ENCODE measurements around the gene INPP4B.
"Not testable (repeated sequence)": the region's sequence is repeated elsewhere in the genome, so short reads cannot be mapped to it uniquely, and the experiment has no call there.

The INPP4B gene

DNA sequence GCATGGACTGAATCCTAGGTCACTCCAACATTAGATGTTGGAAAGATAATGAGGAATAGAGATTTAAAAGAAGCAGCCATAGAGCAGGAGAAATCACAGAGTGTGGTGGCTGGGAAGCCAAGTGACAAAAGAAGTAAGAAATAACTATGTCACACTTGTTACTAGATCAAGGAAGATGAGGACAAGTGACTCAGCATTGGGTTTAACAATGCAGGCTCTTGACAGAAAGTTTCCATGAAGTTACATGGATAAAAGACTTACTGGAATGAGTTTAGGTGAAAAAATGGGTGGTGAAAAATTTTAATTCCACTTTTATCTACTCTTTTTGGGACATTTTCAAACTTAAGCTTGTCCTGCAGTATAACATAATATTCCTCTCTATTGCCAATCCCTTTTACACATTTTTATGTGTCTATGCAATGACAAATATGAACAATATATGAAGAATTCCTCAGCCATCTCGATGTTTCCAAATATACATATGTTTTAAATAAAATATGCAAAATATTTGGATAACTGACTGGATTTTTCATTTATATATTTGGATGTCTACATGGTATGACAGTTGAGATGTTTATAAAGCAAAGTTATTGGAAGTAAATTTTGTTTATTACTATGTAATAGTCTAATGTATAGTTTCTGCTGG is 747.1 kb downstream of the INPP4B start:
- no peak for DNase-seq

DNA sequence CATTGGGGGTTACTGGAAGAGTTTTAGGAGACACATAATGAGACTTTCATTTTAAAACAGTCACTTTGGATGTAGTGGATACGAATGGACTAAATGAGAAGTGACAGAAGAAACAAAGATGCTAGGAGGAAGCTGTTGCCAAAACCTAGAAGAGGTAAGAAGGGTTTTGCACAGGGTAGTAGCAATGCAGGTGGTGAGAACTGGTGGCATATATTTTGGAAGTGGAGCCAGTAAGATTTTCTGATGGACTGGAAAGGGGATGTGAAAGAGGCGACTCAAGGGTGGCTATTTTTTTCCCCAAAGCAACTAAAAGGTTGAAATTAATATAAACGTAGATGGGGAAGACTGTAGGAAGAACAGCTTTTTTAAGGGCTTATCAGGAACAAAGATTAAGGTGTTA is 747.7 kb downstream of the INPP4B start:
- no peak for DNase-seq

DNA sequence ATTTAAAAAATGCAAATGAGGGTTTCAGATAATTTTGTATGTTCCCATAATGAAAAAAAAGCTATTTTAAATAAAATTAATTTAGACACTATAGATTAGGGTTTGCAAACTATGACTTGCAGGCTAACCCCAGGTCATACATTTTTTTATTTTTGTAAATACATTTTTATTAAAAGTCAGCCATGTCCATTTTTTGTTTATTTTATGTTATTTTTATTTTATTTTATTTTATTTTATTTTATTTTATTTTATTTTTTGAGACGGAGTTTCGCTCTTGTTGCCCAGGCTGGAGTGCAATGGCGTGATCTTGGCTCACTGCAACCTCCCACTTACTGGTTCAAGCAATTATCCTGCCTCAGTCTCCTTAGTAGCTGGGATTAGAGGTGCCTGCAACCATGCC is 749.1 kb downstream of the INPP4B start:
- DNase-seq, result no peak

DNA sequence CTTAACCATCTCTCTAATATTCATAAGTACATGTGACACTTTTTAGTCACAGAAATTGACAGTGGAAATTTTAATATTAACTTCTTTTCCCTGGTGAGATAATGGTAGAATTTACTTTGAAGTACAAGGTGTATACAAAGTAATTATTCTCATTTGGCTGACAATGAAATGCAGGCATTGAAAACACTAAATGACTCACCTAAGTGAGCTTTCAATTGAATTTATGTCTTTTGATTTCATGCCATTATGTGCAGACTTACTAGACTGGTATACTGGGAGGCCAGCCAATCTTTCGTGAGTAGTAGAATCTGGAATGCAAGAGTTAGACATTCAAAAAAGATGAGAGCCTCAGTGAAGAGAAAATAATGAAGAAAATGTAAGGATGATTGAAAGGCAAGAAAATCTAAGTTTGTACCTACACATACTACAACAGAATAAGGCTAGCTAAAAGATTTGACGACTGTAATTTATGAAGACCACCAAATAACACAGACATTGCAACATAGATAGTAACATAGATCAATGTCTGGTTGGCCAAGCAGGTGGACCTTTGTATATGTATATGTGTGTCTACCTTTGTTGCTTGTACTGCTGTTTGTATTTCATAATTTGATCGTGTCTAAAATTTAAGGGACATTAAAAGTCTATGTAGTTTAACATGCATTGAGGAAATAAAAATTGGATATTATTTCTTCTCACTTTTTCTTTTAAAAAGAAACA is 750.1 kb downstream of the INPP4B start:
- no peak for DNase-seq

DNA sequence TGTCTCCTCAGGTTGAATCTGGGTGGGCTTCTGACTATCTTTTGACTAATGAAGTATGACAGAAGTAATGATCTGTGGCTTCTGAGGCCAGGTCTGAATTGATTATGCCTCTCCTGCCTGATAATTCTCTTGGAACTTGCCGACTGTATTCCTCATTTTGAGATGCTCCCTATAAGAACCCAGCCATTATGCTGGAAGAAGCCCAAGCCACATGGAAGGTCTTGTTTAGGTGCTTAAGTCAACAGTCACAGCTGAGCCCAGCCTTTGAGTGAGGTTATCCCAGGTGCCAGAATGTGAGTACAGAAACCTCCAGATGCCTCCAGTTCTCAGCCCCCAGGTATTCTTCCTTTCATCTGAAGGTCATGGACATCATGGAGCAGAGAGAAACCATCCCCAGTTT is 753.2 kb downstream of the INPP4B start:
- no peak for DNase-seq

DNA sequence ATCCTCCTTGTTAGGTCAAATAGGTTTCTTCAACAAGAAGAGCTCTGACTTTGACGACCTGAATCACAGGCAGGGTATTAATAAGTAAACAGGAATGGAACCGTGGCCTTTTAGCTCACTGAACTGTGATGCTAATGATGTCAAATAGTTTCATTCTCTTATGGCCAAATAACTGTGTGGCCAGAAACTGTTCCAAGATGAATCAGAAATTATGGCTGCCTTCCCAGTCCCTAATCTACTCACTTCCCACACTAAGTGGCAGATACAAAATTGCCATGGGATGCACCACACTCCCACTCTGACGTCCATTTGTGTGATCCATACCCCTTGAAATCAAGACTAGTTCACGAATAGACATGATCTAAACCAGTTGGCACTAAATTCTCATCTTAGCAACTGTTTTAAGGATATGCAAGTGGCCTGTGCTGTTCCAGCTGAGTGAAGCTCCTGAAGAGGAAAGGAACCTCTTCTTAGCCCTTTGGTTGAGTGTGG is 754.4 kb downstream of the INPP4B start:
- no peak for DNase-seq

DNA sequence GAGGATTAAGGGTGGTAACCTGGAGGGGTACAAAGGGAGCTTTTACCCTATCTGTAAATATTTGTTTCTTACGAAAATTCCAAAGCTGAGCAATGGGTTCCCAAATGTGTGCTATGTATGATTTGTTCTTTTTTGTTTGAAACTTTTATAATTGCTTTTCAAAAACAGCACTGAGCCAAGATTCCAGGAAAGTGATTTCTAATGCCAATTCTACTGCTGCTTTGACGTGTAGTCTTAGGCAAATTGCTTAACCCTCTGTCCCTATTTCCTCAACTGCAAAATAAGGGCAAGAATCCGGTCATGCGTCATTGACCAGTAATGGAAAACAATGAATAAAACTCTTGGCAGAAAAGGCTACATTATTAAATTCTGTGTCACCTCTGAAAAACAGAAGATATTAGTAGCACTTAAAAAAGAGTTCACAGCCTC is 755.0 kb downstream of the INPP4B start:
- no peak for DNase-seq

DNA sequence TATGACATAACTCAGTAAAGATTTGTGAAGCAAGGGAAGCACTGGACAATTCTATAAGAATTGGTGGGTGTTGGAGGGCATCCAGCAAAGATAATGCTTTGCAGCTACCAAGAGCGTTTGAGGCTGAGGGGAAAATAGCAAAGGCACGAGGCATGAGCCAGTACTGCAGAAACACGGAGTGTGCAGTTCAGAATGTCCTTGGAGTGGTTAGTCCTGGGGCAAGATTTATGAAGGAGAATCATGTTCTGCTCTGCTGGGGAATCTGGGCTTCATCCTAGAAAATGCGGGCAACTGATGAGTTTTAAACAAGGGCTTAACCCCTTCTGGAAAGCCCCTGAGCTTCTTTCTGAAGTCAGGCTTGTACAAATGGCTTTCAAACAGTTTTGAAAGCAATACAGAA is 757.2 kb downstream of the INPP4B start:
- DNase-seq, result peak in 1 of 2 donors; percentile 10

DNA sequence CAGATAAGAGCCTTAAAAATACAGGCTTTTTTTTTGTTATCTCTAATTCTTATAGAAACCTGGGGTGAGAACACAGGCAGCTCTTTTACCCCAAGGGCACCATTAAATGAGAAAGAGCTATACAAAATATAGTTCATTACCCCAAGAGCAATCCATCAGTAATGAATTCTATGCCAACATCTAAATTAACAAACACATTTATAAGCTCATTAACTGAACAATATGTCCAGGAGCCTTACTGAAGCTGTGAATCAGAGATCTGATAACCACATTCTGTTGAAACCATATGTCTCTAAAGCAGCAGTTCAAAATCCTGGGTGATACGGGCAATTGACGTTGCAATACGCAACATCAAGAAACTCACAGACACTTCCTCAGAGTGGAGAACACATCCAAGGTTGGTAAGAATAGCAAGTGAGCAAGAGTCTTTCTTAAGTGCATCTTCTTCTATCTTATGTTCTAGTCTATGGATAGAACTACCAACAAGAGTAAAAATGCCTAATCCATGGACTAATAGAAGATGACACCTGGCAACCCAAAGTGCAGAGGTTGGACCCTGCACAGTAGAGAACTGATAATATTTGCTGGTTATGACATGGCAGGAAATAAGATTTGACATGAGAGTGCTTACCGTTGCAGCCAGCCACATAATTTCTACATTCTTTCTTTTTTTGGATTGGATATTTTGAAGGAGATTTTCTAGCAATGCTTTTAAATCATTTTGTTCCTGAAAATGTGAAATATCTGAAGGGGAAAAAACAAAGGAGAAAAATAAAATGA is 760.4 kb downstream of the INPP4B start:
- no peak for DNase-seq

DNA sequence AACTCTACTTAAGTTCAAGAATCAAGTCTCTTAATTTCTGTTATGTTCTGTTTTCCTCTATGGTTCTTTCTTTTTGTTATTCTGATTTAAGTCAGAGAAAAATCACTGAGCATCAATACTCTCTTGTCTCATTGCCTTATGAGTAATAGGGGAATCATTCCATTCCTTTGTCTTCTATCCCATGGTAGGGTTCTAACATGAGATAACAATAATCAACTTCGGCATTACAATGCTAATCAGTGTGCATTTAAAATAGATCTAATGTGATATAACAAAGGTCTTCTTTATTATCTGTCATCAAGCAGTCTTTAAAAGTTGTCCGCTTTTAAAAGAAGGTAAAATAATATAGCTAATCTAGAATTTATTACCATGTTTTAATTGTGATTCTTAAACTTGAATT is 762.8 kb downstream of the INPP4B start:
- DNase-seq, result no peak

DNA sequence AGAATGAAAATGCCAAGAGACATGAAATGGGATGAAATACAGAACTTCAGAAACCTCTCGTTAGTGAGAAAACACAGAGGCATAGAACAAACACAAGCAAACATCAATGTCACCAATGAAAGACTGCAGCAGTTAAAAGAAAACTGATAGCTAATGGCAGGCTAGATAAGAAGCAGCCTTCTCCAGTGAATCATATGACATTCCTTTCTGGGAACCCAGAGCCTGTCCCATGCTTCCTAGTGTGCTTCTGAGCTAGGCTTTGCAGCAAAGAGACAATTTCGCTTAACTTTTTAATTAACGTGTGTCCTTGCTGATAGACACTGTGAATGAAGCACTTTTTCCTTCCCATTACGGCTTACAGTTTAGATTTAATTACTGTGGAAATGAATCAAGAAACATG is 765.1 kb downstream of the INPP4B start:
- no peak for DNase-seq

DNA sequence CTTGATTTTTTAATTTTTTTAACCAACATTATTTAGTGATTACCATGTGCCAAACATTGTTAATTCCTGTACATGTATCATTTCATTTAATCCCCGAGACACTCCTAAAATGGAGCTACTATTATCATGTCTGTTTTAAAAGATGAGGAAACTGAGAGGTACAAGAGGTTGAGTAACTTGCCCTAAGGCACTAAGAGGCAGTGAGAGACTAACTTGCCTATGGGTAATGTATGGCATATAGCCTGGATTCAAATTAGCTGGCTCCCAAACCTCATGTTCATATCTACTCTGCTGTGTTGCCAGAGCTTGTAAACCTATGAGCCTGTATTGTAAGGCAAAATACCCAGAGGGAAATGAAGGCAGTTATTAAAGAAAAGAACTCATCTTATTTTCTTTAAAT is 766.1 kb downstream of the INPP4B start:
- DNase-seq, result no peak

DNA sequence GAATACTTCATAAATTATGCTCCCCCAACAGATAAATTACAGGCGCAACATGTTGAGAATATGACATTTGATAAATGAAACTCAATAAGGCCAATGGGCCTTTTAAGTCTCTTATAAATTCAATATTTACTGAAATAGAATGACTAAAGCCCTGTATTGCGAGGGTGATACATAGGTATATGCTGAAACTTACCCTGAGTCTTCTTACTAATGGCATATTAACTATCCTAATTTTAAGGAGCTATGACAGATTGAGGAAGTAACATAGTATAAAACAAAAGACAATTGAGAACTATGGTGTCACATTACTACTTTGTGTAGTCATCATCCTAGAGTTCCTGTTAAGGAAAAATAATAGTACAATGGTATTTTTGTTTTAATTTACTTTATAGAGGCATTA is 769.1 kb downstream of the INPP4B start:
- DNase-seq, result no peak

DNA sequence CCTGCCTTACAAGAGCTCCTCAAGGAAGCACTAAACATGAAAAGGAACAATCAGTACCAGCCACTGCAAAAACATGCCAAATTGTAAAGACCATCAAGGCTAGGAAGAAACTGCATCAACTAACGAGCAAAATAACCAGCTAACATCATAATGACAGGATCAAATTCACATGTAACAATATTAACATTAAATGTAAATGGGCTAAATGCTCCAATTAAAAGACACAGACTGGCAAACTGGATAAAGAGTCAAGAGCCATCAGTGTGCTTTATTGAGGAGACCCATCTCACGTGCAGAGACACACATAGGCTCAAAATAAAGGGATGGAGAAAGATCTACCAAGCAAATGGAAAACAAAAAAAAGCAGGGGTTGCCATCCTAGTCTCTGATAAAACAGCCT is 777.8 kb downstream of the INPP4B start:
- DNase-seq, result not testable (repeated sequence)

DNA sequence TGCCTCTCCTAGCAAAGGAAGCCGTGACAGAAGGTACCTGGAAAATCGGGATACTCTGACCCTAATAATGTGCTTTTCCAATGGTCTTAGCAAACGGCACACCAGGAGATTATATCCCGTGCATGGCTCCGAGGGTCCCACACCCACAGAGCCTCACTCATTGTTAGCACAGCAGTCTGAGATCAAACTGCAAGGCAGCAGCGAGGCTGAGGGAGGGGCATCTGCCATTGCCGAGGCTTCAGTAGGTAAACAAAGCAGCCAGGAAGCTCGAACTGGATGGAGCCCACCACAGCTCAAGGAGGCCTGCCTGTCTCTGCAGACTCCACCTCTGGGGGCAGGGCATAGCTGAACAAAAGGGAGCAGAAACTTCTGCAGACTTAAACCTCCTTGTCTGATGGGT is 779.5 kb downstream of the INPP4B start:
- DNase-seq, result not testable (repeated sequence)

DNA sequence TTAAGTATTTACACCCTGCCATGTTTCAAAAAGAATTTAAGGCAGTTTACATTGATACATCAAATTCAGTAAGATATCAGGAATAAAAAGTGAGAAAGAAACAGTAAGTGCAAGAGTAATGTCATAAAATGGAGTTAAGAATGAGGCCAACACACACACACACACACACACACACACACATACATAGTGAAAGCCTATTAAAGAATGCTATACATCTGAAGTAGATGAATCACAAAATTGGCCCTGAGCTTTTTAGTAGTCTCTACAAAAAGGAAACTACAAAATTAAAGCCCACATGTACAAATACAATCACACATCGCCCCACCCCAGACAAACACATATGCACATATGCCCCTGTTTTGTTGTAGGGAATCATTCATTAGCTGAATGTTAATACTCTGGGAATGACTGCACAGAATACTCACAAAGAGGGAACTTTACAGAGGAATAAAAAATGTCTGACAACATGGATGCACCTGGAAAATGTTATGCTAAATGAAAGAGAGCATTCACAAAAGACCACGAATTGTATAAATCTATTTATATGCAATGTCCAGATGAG is 780.9 kb downstream of the INPP4B start:
- DNase-seq, result no peak

DNA sequence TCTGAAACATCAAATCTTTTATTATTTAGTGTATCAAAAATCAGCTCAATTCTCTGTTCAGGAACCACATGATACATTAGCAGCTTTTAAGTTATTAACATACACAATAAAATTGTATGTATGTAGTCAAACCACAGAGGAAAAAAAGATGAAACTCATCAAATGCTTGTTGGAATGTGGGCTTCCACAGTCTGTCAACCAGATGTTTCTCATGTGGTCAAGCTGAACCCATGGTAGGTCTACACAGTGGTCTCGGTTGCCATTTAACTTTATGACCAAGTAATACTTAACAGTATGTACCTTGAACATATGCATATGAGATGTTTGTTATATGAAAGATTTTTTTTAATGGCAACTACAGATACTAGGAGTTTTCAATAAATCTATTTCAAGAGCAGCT is 781.9 kb downstream of the INPP4B start:
- no peak for DNase-seq

DNA sequence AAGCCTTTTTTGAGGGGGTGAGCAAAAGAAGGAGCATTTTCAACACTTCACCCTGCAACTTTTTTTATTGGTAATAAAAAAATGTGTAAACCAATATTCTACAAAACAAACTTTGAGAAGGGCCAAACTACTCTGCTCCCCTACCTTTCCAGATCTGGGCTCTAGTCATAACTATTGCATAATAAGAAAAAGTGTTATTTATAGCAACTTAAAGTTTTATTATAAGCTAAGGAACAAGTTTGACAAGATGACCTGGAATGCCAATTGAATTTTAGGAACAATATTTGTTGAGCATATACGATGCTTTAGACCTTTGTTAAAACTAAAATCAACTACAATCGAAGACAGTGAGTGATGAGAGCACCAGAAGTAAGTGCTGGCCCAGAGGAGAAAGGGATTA is 800.1 kb downstream of the INPP4B start:
- DNase-seq, result no peak

DNA sequence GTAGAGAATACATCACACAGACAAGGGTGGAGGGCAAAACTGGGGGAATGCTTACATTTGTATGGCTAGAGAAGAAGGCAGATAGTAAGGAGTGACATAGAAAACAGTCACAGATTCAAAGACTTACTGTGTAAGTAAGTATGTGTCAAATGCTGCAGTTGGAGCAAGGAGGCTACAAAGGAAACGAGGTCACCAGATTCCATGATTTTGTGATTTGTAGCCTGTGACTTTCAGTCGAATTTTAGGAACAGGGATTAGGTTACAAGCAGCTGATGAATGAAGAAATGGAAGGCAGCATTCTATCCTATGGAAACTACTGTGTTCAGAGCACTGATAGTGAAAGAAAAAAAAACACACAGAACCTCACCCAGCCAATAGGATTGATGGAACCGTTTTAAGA is 801.8 kb downstream of the INPP4B start:
- no peak for DNase-seq

DNA sequence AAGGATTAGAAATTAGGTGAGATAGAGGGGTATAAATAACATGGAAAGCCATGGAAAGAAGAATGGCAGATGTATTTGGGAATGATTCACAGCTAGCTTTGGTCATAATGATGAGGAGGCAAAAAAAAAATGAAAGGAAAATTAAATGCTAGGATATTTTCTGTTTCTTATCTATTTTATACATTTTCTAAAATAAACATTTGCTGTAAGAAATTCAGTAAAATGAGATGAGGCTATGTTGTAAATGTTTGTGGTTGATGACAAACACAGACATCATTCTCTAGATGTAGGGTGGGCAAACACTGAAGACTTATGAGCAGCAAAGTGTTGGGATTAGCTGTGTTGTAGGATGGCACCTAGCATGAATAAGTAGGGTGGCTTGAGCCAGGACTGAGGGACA is 802.6 kb downstream of the INPP4B start:
- no peak for DNase-seq

DNA sequence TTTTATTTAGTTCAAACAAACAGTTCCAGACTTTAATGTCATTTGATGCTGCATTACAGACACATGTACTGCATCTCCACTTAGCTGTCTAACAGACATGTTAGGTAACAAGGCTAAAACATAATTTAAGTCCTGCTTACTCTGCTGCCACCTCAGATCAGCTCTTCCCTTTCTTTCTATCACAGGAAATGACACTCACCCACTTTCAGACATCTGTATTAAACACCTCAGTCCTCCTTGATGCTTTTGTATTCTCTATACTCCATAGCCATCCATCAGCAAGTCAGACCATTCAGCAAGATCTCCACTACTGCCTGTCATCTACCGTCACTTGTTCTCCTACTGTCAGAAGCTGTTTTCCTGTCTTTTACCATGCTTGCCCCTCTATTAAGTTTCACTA is 804.3 kb downstream of the INPP4B start:
- DNase-seq, result no peak

DNA sequence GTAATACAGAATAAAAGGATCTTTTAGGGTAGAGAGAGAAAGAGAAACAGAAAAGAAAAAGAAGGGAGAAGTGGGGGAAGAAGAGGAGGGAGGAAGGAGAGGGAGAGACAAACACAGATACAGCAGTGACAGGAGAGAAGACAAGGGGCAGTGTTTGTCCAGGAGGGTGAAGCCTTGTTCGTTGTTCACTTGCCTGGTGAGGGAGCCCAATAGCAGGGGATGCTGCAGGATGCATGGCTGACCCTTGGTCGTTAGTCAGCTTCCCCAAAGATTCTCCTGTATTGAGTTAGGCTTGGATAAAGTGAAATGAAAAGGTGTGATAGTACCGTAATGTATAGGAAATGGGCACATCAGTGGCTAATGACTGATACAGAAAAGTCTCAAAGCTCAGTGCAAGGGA is 806.1 kb downstream of the INPP4B start:
- no peak for DNase-seq

DNA sequence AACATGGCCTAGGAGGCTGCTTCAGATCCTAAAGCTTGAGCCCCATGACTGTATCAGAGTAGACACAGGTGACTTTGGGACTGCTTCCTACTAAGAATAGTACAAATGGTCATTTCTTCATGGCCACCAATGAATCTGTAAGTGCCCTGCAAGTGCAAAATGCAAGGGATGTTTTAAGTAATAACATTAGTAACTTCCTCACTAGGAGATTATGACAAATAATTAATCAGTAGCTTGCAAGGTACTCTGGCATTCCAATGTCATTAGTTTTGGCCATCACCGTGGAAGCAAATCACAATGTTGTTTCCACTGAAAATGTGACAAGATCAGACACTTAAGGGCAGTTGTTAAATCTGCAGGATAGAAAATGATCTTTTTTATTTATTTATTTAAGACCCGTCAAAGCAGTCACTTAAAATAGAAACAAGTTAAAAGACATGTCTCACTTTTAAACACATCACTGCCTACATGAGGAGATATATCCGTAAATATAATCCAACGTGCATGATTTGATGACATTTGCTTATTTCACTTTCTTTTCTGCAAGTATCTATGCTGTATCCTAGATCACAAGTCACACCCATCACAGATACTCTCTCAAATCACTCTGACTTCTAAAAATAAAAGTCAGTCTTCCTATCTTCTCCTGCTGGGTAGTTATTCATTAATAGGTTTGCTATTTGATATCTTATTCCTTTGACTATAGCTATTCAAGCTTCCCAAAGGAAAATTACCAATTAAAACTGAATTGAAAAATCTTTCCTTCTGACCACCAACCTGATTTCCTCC is 809.1 kb downstream of the INPP4B start:
- no peak for DNase-seq

Measured in inflammatory macrophage treated with lipopolysaccharide for 1 hour (primary cell).